Transverse colon (tissue), 4 donors: ENCODE results near the gene CD74.

Source experiments
- POLR2A ChIP-seq: fragments of 450-650 bp; IDR thresholded peaks from one replicate; pipeline ENCODE4 v1.6.1; 2016; ENCODE audit warnings: antibody characterized with exemption, mild to moderate bottlenecking, moderate library complexity
- POLR2AphosphoS5 ChIP-seq, 3 donors: sonication (generic); formaldehyde crosslinking; IDR thresholded peaks; one replicate each; pipeline ENCODE4 v1.6.1; 2016; ENCODE audit warnings: antibody characterized with exemption in 3 of 3
- TF ChIP-seq, protein P1 (sequence below), 5 experiments: fragments of 200-600 bp in 3 of 5; fragments of 450-650 bp in 2 of 5; sonication (generic) in 3 of 5; IDR thresholded peaks; 1 replicate in 2 of 5; 2 replicates in 3 of 5; pipeline ENCODE4 v1.5.1; 2016 to 2017; ENCODE audit warnings: antibody characterized with exemption in 5 of 5, inconsistent platforms in 3 of 5, mild to moderate bottlenecking in 2 of 5, moderate library complexity in 1 of 5

DNA sequence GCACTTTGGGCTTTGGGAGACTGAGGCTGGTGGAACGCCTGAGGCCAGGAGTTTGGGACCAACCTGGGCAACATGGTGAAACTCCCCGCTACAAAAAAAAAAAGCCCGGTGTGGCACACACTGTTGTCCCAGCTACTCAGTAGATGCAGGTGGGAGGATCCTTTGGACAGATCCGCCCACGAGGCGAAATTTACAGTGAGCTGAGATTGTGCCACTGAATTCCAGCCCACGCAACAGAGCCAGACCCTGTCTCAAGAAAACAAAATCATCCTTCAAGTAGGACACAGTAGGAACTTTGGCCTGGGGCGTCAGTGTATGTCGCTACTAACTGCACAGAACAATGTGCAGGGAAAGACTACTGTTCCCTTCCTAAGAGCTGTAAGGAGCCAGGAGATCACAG lies 32.1 kb upstream of the CD74 start:
- TF ChIP-seq POLR2A (no peak), POLR2AphosphoS5 (IDR thresholded peaks at IDR 0.05) (no peak)
- TF ChIP-seq, protein P1, sequence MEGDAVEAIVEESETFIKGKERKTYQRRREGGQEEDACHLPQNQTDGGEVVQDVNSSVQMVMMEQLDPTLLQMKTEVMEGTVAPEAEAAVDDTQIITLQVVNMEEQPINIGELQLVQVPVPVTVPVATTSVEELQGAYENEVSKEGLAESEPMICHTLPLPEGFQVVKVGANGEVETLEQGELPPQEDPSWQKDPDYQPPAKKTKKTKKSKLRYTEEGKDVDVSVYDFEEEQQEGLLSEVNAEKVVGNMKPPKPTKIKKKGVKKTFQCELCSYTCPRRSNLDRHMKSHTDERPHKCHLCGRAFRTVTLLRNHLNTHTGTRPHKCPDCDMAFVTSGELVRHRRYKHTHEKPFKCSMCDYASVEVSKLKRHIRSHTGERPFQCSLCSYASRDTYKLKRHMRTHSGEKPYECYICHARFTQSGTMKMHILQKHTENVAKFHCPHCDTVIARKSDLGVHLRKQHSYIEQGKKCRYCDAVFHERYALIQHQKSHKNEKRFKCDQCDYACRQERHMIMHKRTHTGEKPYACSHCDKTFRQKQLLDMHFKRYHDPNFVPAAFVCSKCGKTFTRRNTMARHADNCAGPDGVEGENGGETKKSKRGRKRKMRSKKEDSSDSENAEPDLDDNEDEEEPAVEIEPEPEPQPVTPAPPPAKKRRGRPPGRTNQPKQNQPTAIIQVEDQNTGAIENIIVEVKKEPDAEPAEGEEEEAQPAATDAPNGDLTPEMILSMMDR (IDR thresholded peaks at IDR 0.05) = no peak
